ENCODE measurements around the gene CBY3. TPM values are rescaled to one million over a fixed set of nuclear protein-coding genes. Genes with fewer than 3 reads are reported as not detected.
A peak's percentile ranks its signal among the peaks of the same experiment; 100 is the strongest.
"Not testable (repeated sequence)": the region's sequence is repeated elsewhere in the genome, so short reads cannot be mapped to it uniquely, and the experiment has no call there.

CBY3 gene
- total RNA-seq, 2 donors from 2014 or later, result not detected

DNA sequence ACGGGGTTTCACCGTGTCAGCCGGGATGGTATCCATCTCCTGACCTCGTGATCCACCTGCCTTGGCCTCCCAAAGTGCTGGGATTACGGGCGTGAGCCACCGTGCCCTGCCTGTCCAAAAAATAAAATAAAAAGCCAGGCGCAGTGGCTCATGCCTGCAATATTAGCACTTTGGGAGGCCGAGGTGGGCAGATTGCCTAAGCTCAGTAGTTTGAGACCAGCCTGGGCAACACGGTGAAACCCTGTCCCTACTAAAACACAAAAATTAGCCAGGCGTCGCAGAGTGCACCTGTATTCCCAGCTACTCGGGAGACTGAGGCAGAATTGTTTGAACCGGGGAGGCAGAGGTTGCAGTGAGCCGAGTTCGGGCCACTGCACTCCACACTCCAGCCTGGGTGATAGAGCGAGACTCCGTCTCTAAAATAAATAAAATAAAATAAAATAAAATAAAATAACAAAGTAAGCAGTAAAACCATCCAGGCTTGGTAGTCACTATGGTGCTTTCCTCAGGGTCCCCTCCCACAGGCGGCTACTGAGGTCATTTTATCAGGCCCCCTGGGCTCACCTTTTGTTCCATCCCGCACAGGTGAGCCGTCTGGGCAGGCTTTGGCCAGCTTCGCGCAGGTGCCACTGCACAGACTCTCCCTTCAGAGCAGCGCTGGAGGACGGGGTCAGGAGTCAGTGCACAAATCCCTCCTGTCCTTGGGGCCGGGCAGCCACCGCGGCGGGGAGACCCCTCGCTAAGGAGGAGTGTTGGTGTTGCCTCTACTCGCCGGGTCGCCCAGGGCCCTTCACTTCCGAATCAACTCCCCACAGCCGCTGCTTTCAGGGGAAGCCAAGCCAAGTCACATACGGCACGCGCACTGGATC, 47.1 kb downstream of the CBY3 start:
- intact Hi-C loops (cut with DNase I, micrococcal nuclease); DNase-seq: not testable (repeated sequence)
- ATAC-seq, result peak; percentile 69

Other genes starting within 250 kb of the CBY3 start
- gene RUFY1, start 130.5 kb downstream of the CBY3 start, total RNA-seq, result 10 to 100 TPM; 35.1 to 39.0 TPM
- 100 to 1,000 TPM; 352 to 431 TPM for gene HNRNPH1, start 57.4 kb downstream of the CBY3 start, total RNA-seq
- gene CANX, start 17.9 kb upstream of the CBY3 start, total RNA-seq, result 100 to 1,000 TPM; 506 to 601 TPM
- 10 to 100 TPM; 22.1 to 24.9 TPM for gene MAML1, start 51.8 kb upstream of the CBY3 start, total RNA-seq
- 1 to 10 TPM; 4.2 to 8.7 TPM for gene LTC4S, start 113.0 kb upstream of the CBY3 start, total RNA-seq
- 100 to 1,000 TPM; 465 to 474 TPM for gene MGAT4B, start 125.8 kb upstream of the CBY3 start, total RNA-seq
- gene SQSTM1, start 139.9 kb upstream of the CBY3 start, total RNA-seq, result 100 to 1,000 TPM; 200 to 355 TPM
- 10 to 100 TPM; 16.6 to 18.9 TPM for gene MRNIP, start 177.8 kb upstream of the CBY3 start, total RNA-seq
- gene TBC1D9B, start 226.9 kb upstream of the CBY3 start, total RNA-seq, result 100 to 1,000 TPM in 1 of 2 donors, 10 to 100 TPM in 1; 97.8 to 117 TPM